Activated T-helper 1 cell treated with anti-CD3 and anti-CD28 coated beads, Interleukin-2, amount 50 U/mL, for 16 hours (primary cell): ENCODE data around the gene HIGD1C.
"Not testable (repeated sequence)": the region's sequence is repeated elsewhere in the genome, so short reads cannot be mapped to it uniquely, and the experiment has no call there.

ENCODE experiments used
- DNase-seq, 2 donors: peaks; one replicate each; pipeline ENCODE4 v3.0.0-alpha.2; 2020; ENCODE audit warnings: low read depth in 1 of 2, low spot score in 1 of 2

Gene HIGD1C

GRCh38 chr12:51013441-51013840 lies 61.1 kb downstream of the HIGD1C start:
- no peak for DNase-seq

GRCh38 chr12:51014467-51014866 lies 62.1 kb downstream of the HIGD1C start:
- DNase-seq = not testable (repeated sequence)

GRCh38 chr12:51017452-51017851 lies 65.1 kb downstream of the HIGD1C start:
- no peak for DNase-seq

GRCh38 chr12:51018956-51019355 lies 66.6 kb downstream of the HIGD1C start:
- DNase-seq = no peak

GRCh38 chr12:51019927-51020326 lies 67.6 kb downstream of the HIGD1C start:
- no peak for DNase-seq
